ENCODE results near the gene SLC25A21.

The SLC25A21 gene

DNA sequence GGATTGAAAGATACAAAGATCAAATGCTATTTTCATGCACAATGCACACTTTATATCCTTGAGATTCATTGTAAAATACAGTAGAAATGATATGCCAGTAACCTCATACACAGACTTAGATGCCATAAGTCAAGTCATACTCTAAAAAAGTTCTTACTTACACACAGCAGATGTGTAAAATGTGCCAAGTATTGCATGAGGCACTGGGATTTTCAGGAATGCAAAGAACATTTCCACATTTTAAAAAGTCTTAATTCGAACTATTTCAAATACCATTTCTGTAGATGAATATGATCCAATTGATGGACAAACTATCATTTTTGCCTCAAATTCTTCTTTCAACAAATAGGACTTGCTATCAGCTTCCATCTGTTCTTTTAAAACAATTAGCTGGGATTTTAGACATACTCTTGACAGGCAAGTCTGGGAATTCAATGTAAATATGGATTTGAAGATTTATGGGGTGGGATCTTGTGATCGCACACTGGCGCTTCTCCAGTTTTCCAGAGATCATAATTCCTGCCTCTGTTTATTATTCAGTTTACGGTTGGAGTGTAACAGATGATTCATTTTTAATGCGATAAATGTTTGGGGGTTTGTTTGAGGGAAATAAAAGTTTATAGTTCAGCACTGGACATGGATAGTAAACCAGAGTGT is 326.9 kb downstream of the SLC25A21 start:
- DNase-seq (ENCODE audit: low spot score): no peak
- in situ Hi-C loops (cut with MboI; ENCODE audit: low pct_unique_long_range_greater_than_20kb, low sequenced_read_pairs, unreplicated experiment): no loop called here
- TF ChIP-seq, protein P1, sequence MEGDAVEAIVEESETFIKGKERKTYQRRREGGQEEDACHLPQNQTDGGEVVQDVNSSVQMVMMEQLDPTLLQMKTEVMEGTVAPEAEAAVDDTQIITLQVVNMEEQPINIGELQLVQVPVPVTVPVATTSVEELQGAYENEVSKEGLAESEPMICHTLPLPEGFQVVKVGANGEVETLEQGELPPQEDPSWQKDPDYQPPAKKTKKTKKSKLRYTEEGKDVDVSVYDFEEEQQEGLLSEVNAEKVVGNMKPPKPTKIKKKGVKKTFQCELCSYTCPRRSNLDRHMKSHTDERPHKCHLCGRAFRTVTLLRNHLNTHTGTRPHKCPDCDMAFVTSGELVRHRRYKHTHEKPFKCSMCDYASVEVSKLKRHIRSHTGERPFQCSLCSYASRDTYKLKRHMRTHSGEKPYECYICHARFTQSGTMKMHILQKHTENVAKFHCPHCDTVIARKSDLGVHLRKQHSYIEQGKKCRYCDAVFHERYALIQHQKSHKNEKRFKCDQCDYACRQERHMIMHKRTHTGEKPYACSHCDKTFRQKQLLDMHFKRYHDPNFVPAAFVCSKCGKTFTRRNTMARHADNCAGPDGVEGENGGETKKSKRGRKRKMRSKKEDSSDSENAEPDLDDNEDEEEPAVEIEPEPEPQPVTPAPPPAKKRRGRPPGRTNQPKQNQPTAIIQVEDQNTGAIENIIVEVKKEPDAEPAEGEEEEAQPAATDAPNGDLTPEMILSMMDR (IDR thresholded peaks at IDR 0.05; ENCODE audit: extremely low read depth, insufficient read depth, missing control alignments): no peak

DNA sequence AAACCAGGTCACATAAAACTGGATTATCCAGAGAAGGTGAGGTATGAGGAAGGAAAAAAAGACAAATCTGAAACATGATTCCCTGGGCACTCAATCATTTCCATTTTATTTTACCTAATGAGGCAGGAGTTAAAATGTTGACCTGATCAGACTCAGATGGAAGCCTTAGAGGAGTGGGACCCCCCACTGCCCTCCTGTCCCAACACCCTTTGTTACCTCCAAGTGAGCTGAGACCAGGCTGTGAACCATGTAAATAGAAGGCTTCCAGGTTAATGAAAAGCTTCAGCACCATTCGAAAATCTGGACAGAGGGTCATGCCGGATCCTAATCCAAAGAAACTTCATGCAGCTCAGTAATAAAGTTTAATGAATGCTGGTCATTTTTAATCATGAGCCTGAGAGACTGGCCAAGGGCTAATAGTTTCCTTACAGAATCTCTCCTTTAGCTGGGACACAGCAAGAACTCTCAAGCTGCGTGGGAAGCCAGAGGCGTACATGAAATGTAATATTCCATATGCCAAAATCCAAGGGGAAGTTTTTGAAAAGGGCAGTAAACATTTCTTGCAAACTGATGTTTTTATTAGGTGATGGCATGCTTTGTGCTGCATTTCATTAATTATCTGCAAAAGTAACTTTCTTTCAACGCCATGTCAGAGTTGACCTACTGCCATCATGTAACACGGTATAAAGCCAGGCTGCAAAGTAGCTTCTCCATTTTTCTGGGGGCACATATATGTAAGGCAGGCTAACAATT is 327.8 kb downstream of the SLC25A21 start:
- TF ChIP-seq, protein P1 (IDR thresholded peaks at IDR 0.05; ENCODE audit: extremely low read depth, insufficient read depth, missing control alignments): no peak
- in situ Hi-C loops (cut with MboI; ENCODE audit: low pct_unique_long_range_greater_than_20kb, low sequenced_read_pairs, unreplicated experiment): no loop called here
- no peak for DNase-seq (ENCODE audit: low spot score)

DNA sequence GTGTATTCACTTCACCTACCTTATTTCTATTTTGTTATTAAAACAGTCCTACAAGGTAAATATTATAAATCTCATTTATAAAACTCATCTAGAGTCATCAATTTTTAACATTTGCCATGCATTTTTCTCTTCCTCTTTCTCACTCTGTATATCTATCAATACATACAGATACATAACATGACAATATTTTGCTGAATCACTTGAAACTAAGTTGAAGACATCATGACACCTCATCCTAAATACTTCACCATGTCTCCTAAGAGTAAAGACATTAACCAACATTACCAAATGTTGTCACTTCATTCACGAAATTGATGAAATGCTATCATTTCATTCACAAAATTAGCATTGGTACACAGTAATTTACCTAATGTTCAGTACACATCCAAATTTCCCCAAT is 329.0 kb downstream of the SLC25A21 start:
- TF ChIP-seq, protein P1 (IDR thresholded peaks at IDR 0.05; ENCODE audit: extremely low read depth, insufficient read depth, missing control alignments): no peak
- DNase-seq (ENCODE audit: low spot score): no peak
- in situ Hi-C loops (cut with MboI; ENCODE audit: low pct_unique_long_range_greater_than_20kb, low sequenced_read_pairs, unreplicated experiment): no loop called here

DNA sequence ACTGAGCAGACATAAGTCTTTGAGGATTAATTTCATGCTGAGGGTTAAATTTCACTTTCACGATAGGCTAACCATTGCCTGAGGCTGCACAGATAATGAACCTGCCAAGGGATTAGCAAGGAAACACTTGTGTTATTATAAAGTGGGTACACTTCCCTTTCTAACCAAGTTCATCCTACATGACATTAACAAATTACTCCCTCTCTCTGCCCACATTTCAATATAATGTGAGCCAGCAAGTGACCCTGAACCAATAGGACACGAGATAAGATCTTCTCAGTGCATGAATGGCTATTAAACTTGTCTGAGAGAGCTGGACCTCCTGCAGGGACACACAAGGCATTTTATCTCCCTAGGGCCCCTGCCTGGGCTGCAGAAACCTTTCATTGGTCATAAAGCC is 337.3 kb downstream of the SLC25A21 start:
- in situ Hi-C loops (cut with MboI; ENCODE audit: low pct_unique_long_range_greater_than_20kb, low sequenced_read_pairs, unreplicated experiment): no loop called here
- TF ChIP-seq, protein P1 (IDR thresholded peaks at IDR 0.05; ENCODE audit: extremely low read depth, insufficient read depth, missing control alignments): no peak
- DNase-seq (ENCODE audit: low spot score): no peak

DNA sequence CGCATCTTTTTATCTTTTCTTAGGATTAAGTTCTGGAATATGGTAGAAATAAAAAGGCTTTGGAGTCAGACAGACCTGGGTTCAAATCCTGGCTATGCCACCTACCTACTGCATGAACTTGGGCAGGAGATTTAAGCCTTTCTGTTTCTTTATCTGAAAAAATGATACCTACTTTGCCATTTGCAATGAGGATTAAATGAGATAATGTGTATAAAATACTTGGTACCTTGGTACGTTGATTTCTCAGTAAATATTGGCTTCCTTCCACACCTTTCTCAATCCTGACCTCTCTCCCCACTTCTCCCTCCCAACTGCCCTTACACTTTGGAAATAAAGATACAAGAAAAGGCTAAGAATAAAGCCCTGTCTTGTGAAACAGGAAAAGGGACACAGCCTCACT is 338.1 kb downstream of the SLC25A21 start:
- in situ Hi-C loops (cut with MboI; ENCODE audit: low pct_unique_long_range_greater_than_20kb, low sequenced_read_pairs, unreplicated experiment): no loop called here
- DNase-seq (ENCODE audit: low spot score): no peak

DNA sequence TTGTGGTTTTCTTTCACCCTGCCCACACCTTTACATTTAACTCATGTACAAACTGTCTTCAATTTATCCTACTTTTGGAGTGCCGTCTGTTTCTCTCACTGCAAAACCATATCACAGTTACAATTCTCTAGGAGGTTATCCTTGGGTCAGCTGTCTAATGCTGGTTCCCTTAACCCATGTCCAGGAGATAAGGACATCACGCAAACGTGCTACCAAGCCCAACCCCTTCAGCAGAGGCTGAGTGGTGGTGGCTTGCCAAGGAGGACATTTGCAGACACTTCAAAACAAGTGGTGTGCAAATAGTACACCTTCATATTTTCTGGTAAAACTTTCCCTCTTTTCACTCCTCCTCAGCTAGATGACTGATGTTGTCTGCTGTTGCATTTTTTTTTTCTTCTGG is 342.9 kb downstream of the SLC25A21 start:
- in situ Hi-C loops (cut with MboI; ENCODE audit: low pct_unique_long_range_greater_than_20kb, low sequenced_read_pairs, unreplicated experiment): no loop called here
- DNase-seq (ENCODE audit: low spot score): no peak
- TF ChIP-seq, protein P1 (IDR thresholded peaks at IDR 0.05; ENCODE audit: extremely low read depth, insufficient read depth, missing control alignments): no peak

More for the DNA sequence above, 338.1 kb downstream of the SLC25A21 start:
- TF ChIP-seq, protein P1 (IDR thresholded peaks at IDR 0.05; ENCODE audit: extremely low read depth, insufficient read depth, missing control alignments): no peak
